Ureter (tissue), 1 donor: ENCODE measurements around the gene SEC24B. TPM values are rescaled to one million over a fixed set of nuclear protein-coding genes. Genes with fewer than 3 reads are reported as not detected.
A peak's percentile ranks its signal among the peaks of the same experiment; 100 is the strongest.
"Not testable (repeated sequence)": the region's sequence is repeated elsewhere in the genome, so short reads cannot be mapped to it uniquely, and the experiment has no call there.

Source experiments
- DNase-seq: peaks from one replicate; pipeline ENCODE4 v3.0.0-alpha.2; 2020; ENCODE audit warnings: low spot score
- total RNA-seq: library from RNA; stranded (reverse); gene quantifications from one replicate; pipeline ENCODE4 v1.2.4, GENCODE V29; 2023
- donor health status: DM: yes; HTN: yes; CAD: no.

Gene SEC24B
- total RNA-seq, 1 donor from 2014 or later: 45.2 TPM

DNA sequence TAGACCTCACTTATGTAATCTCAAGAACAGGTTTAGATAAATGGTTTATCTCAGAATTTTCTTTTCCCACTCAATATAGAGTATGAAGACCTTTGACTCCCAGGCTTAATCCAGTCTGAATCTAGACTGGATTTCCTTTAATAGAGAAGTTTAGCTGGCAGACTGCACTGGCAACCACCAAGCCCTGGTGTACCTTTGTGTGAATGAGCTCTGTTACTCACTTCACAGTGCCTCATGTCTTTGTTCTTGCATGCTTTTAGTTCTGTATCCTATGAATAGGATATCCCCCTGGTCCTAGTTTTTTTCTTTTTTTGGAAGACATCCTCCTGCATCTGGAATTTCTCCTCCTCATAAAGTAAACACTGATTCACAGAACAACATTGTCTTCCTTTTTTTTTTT lies 73.3 kb downstream of the SEC24B start:
- DNase-seq: no peak

GRCh38 chr4:109510687-109511086 lies 77.1 kb downstream of the SEC24B start:
- no peak for DNase-seq

DNA sequence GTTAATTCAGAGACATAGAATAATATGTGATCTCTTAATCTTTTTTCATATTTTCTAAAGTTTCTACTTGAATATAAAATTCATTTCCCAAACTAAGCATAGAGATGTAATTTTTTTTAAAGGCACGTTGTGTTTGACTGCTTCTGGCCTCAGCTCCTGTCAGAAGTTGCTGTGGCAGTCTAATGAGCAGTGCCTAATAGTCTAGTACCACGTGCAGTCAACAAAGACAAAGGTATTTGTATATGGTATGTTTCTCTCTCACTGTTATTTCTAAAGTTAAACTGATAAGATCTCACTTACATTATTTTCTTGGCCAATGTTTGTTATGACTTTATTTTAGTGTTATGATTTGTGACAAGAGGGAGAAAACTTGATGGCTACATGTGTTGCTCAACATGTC lies 77.8 kb downstream of the SEC24B start:
- DNase-seq: no peak

DNA sequence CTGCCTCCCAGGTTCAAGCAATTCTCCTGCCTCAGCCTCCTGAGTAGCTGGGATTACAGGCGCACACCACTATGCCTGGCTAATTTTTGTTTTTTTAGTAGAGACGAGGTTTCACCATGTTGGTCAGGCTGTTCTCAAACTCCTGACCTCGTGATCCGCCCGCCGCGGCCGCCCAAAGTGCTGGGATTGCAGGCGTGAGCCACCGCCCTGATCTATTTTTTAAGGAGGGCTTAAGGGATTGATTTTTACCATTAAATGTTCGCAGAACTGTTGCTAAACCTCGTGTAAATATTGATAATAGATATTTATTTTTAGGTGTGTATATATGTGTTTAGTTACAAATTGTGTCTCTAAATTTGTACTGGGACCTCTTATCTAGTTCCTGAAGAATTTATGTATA lies 79.8 kb downstream of the SEC24B start:
- not testable (repeated sequence) for DNase-seq

- no peak for DNase-seq
Measured at GRCh38 chr4:109532182-109532581, 98.6 kb downstream of the SEC24B start.

GRCh38 chr4:109545401-109545800 lies 111.8 kb downstream of the SEC24B start:
- no peak for DNase-seq

DNA sequence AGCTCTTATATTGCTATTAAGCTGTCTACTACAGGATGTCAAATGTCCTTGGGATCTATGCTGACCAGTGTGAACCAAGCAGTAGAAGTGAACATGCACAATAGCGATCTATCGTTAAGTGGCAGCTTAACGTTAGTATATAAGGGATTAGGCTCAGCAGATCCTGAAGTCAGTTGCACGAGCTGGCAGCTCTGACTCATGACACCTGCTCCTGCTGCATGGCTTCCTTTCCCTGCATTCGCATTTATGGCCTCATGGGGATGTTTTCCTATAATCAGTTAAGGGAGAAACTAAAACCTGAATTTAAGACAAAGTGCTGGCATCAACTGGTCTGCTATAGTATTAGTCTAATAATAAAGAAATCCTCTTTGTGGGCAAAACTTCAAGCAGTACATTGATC lies 113.8 kb downstream of the SEC24B start:
- DNase-seq: no peak

- DNase-seq: no peak
Measured at GRCh38 chr4:109548655-109549054, 115.0 kb downstream of the SEC24B start.

GRCh38 chr4:109552237-109552636 lies 118.6 kb downstream of the SEC24B start:
- DNase-seq: no peak

- no peak for DNase-seq
Measured at GRCh38 chr4:109553130-109553529, 119.5 kb downstream of the SEC24B start.

GRCh38 chr4:109554971-109555370 lies 121.4 kb downstream of the SEC24B start:
- no peak for DNase-seq

DNA sequence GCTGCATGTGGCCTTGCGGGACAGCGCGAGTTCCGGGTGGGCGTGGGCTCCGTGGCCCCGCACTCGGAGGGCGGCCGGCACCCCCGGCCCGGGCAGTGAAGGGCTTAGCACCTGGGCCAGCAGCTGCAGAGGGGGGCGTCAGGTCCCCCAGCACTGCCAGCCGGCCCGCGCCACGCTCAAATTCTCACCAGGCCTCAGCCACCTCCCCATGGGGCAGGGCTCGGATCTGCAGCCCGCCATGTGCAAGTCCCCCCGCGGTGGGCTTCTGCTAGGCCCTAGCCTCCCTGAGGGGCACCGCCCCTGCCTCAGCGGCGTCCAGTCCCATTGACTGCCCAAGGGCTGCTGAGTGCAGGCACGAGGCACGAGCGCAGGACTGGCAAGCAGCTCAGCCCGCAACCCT lies 123.8 kb downstream of the SEC24B start:
- DNase-seq: no peak

DNA sequence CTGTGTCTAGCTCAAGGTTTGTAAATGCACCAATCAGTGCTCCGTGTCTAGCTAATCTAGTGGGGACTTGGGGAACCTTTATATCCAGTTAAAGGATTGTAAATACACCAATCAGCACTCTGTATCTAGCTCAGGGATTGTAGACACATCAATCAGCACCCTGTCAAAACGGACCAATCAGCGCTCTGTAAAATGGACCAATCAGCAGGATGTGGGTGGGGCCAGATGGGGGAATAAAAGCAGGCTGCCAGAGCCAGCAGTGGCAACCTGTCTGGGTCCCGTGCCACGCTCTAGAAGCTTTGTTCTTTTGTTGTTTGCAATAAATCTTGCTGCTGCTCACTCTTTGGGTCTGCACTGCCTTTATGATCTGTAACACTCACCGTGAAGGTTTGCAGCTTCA lies 124.5 kb downstream of the SEC24B start:
- not testable (repeated sequence) for DNase-seq

DNA sequence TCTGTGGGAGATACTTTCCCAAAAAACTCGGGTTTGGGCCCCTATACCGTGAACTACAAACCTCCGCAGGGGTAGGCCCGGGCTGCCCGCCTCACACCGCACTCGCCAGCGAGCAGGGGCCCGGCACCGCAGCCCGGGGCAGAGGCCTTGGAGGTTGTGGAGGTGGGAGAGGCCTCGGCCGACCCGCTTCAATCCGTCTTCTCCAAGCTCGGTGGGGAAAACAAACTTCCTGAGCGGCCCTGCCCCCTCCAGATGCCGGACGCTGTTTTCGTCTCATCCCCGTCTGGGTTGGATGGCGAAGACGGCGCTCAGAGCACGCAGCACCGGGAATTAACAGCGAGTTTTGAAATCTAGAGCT lies 126.0 kb downstream of the SEC24B start:
- DNase-seq: peak; percentile 47

GRCh38 chr4:109559983-109560686 lies 126.5 kb downstream of the SEC24B start, which contains the start of gene MCUB:
TSS of gene MCUB (plus strand) at chr4:109560246. CDS start at chr4:109560338, 92 bp downstream.
- peak; percentile 83 for DNase-seq

- no peak for DNase-seq
Measured at GRCh38 chr4:109560687-109561461, 127.3 kb downstream of the SEC24B start.

DNA sequence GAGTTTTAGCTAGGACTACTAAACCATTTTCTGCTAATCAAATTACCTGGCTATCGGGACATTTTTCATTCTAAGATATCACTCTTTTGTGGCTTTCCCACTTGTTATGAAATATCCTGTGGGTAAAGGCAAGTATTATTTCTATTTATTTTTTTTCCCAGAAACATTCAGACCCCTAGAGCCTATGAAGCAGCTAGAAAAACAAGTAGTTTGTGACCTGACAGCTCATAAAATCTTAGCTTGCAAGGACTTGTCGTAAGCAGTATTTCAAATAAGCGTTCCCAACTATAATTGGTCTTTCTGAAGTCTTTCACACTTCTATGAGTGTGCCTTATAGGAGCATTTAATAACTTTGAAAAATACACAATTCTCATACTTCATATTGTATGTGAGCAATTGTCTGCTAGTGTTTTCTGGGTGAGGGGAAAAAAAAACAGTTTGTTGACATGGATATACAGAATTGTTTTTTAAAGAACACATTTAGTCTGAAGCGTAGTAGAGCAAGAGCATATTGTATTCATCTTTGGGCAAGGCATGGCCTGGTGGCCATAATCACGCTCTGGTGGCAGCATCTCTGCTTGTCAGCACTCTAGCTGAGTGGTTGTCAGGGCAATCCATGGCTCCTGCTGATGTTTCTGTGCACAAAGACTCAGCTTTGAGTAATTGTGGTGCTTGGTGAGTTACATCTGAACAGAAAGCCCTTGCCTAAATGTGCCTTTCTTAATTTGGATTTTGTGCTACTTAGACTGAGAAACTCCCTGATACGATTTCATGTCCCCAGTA lies 129.0 kb downstream of the SEC24B start:
- DNase-seq: no peak

- DNase-seq: no peak
Measured at GRCh38 chr4:109571494-109571893, 137.9 kb downstream of the SEC24B start.

DNA sequence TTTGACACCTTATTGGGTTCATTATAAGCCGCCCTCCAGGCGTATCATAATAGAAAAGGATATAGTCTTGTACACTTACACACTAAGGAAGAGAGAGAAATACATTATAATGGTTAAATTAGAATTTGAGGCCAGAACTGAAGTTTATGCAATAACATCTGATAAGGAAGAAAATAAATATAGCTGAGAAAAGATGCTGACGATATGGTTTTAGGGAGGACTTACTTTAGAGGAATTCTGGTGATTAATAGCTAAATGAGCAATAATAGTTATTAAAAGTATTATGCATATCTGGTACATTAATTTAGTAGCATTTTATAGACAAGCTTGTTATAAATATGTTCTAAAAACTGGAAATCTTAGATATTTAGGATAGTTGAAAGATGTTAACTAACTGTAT lies 138.5 kb downstream of the SEC24B start:
- no peak for DNase-seq

DNA sequence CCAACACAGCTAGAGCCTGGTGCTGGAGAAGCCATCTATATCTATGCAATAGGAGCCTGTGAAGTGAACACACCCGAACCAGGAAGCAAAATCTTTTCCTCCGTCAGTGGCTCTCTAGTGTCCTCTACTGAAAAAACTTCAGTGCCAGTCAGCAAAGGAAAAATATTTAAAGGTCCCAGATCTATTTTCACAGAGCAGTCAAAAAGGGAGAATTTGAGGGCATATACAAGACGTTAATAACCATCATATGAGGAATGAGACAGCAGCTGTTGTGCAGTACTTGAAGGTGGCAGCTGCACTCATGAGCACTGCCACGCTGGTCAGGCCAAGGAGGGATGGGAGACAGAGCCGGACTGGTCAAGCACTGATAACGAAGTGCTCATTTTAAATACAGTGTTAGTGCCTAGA lies 140.8 kb downstream of the SEC24B start:
- DNase-seq: no peak

- DNase-seq: no peak
Measured at GRCh38 chr4:109574931-109575804, 141.6 kb downstream of the SEC24B start.

DNA sequence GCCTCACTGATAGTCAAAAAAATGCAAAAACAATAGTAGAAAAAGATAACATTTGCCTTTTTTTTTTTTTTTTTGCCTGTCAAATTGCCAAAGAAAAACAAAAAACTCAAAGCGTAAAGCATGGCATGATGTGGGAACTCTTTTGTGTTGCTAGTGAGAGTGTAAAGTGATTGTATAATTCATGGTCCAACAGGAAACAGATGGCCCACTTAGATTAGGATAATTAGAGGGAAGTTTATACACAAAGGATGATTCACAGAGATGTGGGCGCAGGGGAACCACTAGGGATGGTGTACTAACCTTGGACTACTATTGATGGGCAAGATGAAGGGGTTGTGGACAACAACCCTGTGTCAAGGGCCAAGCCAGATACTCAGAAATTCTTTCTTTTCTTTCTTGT lies 142.8 kb downstream of the SEC24B start:
- no peak for DNase-seq
